Kidney epithelial cell (primary cell): ENCODE data around the gene DPYSL5. TPM values are rescaled to one million over a fixed set of nuclear protein-coding genes. Genes with fewer than 3 reads are reported as not detected.

Source experiments
- DNase-seq: peaks from one replicate; pipeline ENCODE4 v3.0.0-alpha.2; 2010; ENCODE audit warnings: low read depth
- H3K27me3 ChIP-seq: 2 replicates; pipeline ENCODE4 v1.6.0; 2011; ENCODE audit warnings: low read length; ENCODE audit not compliant: control insufficient read depth, insufficient read depth
- H3K36me3 ChIP-seq: 2 replicates; pipeline ENCODE4 v1.5.1; 2011; ENCODE audit warnings: low read length; ENCODE audit not compliant: control insufficient read depth, insufficient read depth
- H3K4me3 ChIP-seq: 2 replicates; pipeline ENCODE4 v1.5.1; 2011; ENCODE audit warnings: low read depth, mild to moderate bottlenecking, control low read depth, low read length
- CTCF ChIP-seq: IDR thresholded peaks from 2 replicates; pipeline ENCODE4 v1.5.1; 2011; ENCODE audit warnings: mild to moderate bottlenecking, moderate library complexity, low read length, control low read depth, inconsistent platforms; ENCODE audit not compliant: insufficient read depth, poor library complexity, severe bottlenecking
- total RNA-seq: library from RNA; depleted of rRNA; stranded (reverse); fragments of >200 nt; gene quantifications from 2 replicates; pipeline ENCODE4 v1.2.3, GENCODE V29; 2015

The DPYSL5 gene
- total RNA-seq, 1 donor from 2014 or later: 1.3 TPM

DNA sequence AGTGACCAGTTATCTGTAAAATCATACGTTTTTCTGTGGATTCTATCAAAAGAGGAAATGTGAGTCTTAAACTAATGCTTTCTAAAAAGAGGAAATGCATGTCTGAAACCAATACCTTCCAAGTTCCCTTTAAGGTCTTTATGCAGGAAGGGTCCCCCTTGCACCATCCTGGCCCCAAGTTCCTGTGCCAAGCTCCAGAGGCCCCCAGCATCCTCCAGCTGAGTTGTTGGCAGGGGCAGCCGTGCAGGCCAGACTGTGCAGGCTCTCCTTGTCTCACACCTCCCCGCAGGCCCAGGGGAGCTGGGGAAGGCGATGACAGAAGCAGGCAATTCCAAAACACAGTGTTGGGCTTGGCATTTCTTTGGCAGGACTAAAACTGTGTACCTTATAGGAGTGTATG, 39.2 kb downstream of the DPYSL5 start:
- DNase-seq: no peak
- Histone ChIP-seq H3K4me3 (no peak overlapping the region), H3K36me3 (no peaks in the 10 kb centered on the region), H3K27me3 (peaks cover 11% of the 10 kb centered on the region)
- TF ChIP-seq CTCF: no peak

DNA sequence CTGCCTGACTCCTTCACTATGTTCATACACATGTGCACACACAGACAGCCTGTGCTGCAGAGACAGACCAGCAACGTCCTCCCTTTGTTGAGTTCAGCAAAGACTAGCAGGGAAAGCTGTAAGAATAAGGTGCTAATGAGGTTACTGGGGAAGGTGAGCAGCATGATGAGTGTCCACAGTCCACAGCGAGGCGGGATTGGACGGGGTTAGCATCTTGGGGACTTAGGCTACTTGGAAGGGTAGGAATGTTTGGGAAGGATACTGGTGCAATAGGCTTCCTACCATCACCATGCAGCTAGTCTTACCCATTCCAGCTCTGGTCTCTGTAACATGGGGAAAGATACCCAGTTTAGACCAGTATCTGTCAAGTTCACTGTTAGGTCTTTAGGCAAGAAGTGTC, 41.9 kb downstream of the DPYSL5 start:
- Histone ChIP-seq H3K27me3 (peaks cover 4% of the 10 kb centered on the region), H3K36me3 (no peaks in the 10 kb centered on the region), H3K4me3 (no peak overlapping the region)
- no peak for DNase-seq
- no peak for TF ChIP-seq CTCF

- H3K4me3 ChIP-seq: no peak overlapping the region
- peaks cover 2% of the 10 kb centered on the region for H3K27me3 ChIP-seq
- TF ChIP-seq CTCF: no peak
- no peak for DNase-seq
- no peaks in the 10 kb centered on the region for H3K36me3 ChIP-seq
Measured at GRCh38 chr2:26890341-26891000, 42.5 kb downstream of the DPYSL5 start.

- DNase-seq: no peak
- no peaks in the 10 kb centered on the region for H3K27me3 ChIP-seq
Measured at GRCh38 chr2:26892133-26892532, 44.2 kb downstream of the DPYSL5 start.

GRCh38 chr2:26892922-26893524, 45.1 kb downstream of the DPYSL5 start:
- Histone ChIP-seq H3K27me3 (no peaks in the 10 kb centered on the region), H3K4me3 (no peak overlapping the region), H3K36me3 (no peaks in the 10 kb centered on the region)
- TF ChIP-seq CTCF: no peak
- no peak for DNase-seq

More at GRCh38 chr2:26892133-26892532, 44.2 kb downstream of the DPYSL5 start:
- H3K4me3 ChIP-seq: no peak overlapping the region
- TF ChIP-seq CTCF: no peak
- no peaks in the 10 kb centered on the region for H3K36me3 ChIP-seq

GRCh38 chr2:26894136-26894535, 46.2 kb downstream of the DPYSL5 start:
- H3K36me3 ChIP-seq: no peaks in the 10 kb centered on the region
- no peak overlapping the region for H3K4me3 ChIP-seq
- DNase-seq: no peak
- H3K27me3 ChIP-seq: peaks cover 2% of the 10 kb centered on the region
- TF ChIP-seq CTCF: no peak
